ENCODE results near the gene MTHFR. TPM values are rescaled to one million over a fixed set of nuclear protein-coding genes. Genes with fewer than 3 reads are reported as not detected.
A peak's percentile ranks its signal among the peaks of the same experiment; 100 is the strongest.

Gene MTHFR
- total RNA-seq, 1 experiment from 2014 or later: 22.2 TPM

DNA sequence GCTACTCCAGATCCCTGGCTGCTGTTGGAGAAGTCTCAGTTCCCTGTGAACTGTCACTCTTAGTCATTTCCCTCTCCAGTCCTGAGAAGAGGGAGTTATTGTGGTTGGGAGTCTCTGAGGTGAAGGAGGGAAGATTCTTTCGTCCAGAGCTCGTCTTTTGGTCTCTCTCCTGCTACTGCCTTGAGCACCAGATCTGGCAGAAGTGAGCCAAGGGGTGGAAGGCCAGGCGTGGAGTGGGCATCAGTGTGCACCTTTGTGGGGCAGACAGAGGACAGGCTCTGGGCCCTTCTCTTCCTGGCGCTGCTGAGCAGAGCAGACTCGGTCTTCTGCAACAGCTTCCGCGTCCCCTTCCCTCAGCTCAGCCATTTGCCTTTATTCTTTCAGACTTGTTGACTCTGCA, 19.4 kb upstream of the MTHFR start:
- no peaks in the 10 kb centered on the region for H4K20me1 ChIP-seq (ENCODE audit: insufficient read depth)
- TF ChIP-seq, protein P1, sequence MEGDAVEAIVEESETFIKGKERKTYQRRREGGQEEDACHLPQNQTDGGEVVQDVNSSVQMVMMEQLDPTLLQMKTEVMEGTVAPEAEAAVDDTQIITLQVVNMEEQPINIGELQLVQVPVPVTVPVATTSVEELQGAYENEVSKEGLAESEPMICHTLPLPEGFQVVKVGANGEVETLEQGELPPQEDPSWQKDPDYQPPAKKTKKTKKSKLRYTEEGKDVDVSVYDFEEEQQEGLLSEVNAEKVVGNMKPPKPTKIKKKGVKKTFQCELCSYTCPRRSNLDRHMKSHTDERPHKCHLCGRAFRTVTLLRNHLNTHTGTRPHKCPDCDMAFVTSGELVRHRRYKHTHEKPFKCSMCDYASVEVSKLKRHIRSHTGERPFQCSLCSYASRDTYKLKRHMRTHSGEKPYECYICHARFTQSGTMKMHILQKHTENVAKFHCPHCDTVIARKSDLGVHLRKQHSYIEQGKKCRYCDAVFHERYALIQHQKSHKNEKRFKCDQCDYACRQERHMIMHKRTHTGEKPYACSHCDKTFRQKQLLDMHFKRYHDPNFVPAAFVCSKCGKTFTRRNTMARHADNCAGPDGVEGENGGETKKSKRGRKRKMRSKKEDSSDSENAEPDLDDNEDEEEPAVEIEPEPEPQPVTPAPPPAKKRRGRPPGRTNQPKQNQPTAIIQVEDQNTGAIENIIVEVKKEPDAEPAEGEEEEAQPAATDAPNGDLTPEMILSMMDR (conservative IDR thresholded peaks at IDR 0.05): no peak
- no peak for TF ChIP-seq EZH2 (IDR thresholded peaks at IDR 0.05; ENCODE audit: low read depth)
- no peak overlapping the region for H3K4me3 ChIP-seq
- peaks cover 4% of the 10 kb centered on the region; the same call in 1 of the 2 replicates for H3K36me3 ChIP-seq (ENCODE audit: low read depth)
- no peak overlapping the region for H3K4me2 ChIP-seq
- no peaks in the 10 kb centered on the region for H3K27me3 ChIP-seq (ENCODE audit: insufficient read depth, low read depth)
- H3F3A ChIP-seq (ENCODE audit: insufficient read depth, low read depth): peaks cover 24% of the 10 kb centered on the region
- no peaks in the 10 kb centered on the region for H3K9me3 ChIP-seq (ENCODE audit: insufficient read depth, low read depth)
- H3K79me2 ChIP-seq (ENCODE audit: low read depth): no peaks in the 10 kb centered on the region
- H3K9me2 ChIP-seq (ENCODE audit: insufficient read depth): no peaks in the 10 kb centered on the region
- CTCF ChIA-PET: no interaction called here
- H2AFZ ChIP-seq: no peak overlapping the region
- POLR2A ChIA-PET (ENCODE audit: unreplicated experiment): interaction anchor here (0.5 kb wide), 1 partner anchor 89 kb away, joined by 3 read pairs; the partner anchor contains the start of gene AGTRAP
- no peak for DNase-seq
- BruUV-seq (replicated peaks): no TSS peak
- H3K27ac ChIP-seq: no peak overlapping the region
- H3K4me1 ChIP-seq (replicated peaks; ENCODE audit: insufficient read depth): peaks cover 21% of the 10 kb centered on the region
- intact Hi-C loops (cut with micrococcal nuclease; ENCODE audit: unreplicated experiment): no loop called here

DNA sequence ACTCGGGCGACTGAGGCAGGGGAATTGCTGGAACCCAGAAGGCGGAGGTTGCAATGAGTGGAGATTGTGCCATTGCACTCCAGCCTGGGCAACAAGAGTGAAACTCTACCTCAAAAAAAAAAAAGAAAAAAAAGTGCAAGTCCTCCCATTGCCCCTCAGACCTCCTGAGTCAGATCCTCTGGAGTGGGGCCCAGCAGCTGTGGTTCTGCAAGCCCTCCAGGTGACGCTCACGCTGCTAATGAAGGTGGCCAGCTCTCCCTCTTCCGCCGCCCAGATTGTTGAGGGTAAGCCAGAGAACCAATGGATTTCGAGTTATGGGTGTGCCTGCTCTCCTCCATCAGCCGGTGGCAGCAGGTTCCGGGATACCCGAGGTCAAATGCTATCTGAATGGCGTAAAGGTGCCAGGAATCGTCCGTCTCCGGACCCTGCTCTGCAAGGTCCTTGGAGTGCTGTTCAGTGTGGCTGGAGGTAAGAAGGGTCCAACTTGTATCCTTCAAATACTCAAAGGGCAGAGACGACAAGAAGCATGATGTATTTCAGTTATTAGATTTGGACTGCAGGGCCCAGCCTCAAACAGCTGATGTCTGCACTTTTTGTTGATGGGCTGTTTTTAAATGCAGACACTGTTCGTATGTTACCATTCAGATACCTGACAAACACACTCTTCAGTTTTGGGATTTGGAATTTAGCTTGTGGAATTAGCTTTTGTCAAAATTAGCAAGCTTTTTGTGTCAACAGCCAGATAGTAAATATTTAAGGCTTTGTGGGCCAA, 17.8 kb upstream of the MTHFR start:
- H3F3A ChIP-seq (ENCODE audit: insufficient read depth, low read depth): peaks cover 30% of the 10 kb centered on the region
- no peak overlapping the region for H3K4me2 ChIP-seq
- POLR2A ChIA-PET (ENCODE audit: unreplicated experiment): no interaction called here
- peaks cover 21% of the 10 kb centered on the region for H3K4me1 ChIP-seq (replicated peaks; ENCODE audit: insufficient read depth)
- no peak for DNase-seq
- H3K27ac ChIP-seq: no peak overlapping the region
- CTCF ChIA-PET: no interaction called here
- no peak overlapping the region for H3K4me3 ChIP-seq
- BruUV-seq (replicated peaks): no TSS peak
- no peaks in the 10 kb centered on the region for H3K9me3 ChIP-seq (ENCODE audit: insufficient read depth, low read depth)
- no peaks in the 10 kb centered on the region for H3K27me3 ChIP-seq (ENCODE audit: insufficient read depth, low read depth)
- H3K79me2 ChIP-seq (ENCODE audit: low read depth): no peaks in the 10 kb centered on the region
- intact Hi-C loops (cut with micrococcal nuclease; ENCODE audit: unreplicated experiment): loop anchor here (5.0 kb wide), 2 partner anchors 36 to 86 kb away; partner anchors contain the start of gene AGTRAP
- H3K9me2 ChIP-seq (ENCODE audit: insufficient read depth): no peaks in the 10 kb centered on the region
- no peak overlapping the region for H2AFZ ChIP-seq
- no peaks in the 10 kb centered on the region for H4K20me1 ChIP-seq (ENCODE audit: insufficient read depth)
- peaks cover 4% of the 10 kb centered on the region; the same call in 1 of the 2 replicates for H3K36me3 ChIP-seq (ENCODE audit: low read depth)
- TF ChIP-seq EZH2 (IDR thresholded peaks at IDR 0.05; ENCODE audit: low read depth): no peak
- TF ChIP-seq, protein P1 (conservative IDR thresholded peaks at IDR 0.05): no peak

DNA sequence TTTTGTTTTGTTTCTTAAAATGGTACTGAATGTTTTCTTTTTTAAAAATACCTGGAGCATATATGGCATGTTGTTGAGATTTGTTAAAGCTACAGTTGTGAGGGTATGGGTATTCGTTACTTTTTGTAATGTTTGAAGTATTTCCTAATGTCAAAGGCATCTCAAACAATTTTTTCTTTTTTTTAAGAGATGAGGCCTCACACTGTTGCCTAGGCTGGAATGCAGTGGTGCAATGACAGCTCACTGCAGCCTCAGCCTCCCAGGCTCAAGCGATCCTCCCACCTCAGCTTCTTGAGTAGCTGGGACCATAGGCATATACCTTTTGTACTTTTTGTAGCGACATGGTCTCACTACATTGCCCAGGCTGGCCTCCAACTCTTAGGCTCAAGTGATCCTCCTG, 16.3 kb upstream of the MTHFR start:
- Histone ChIP-seq H3K4me3 (peak overlapping the region; percentile 26; the same call in 1 of the 2 replicates), H3K4me2 (peak overlapping the region; percentile 67), H3K9me3 (ENCODE audit: insufficient read depth, low read depth) (no peaks in the 10 kb centered on the region), H3K9me2 (ENCODE audit: insufficient read depth) (no peaks in the 10 kb centered on the region), H3F3A (ENCODE audit: insufficient read depth, low read depth) (peaks cover 30% of the 10 kb centered on the region), H3K27me3 (ENCODE audit: insufficient read depth, low read depth) (no peaks in the 10 kb centered on the region), H3K4me1 (replicated peaks; ENCODE audit: insufficient read depth) (peaks cover 21% of the 10 kb centered on the region), H3K79me2 (ENCODE audit: low read depth) (no peaks in the 10 kb centered on the region), H3K27ac (peak overlapping the region; percentile 85), H3K36me3 (ENCODE audit: low read depth) (peaks cover 4% of the 10 kb centered on the region; the same call in 1 of the 2 replicates), H2AFZ (no peak overlapping the region), H4K20me1 (ENCODE audit: insufficient read depth) (no peaks in the 10 kb centered on the region)
- intact Hi-C loops (cut with micrococcal nuclease; ENCODE audit: unreplicated experiment): loop anchor here (5.0 kb wide), 2 partner anchors 35 to 85 kb away; partner anchors contain the start of gene AGTRAP
- DNase-seq: no peak
- CTCF ChIA-PET: interaction anchor here (0.9 to 1.2 kb wide), 2 partner anchors 15 to 19 kb away, joined by 4 to 5 read pairs; no protein-coding TSS in a partner anchor
- POLR2A ChIA-PET (ENCODE audit: unreplicated experiment): interaction anchor here (0.6 to 1.0 kb wide), 9 partner anchors 12 to 663 kb away, joined by 3 to 9 read pairs (median 5); partner anchors contain the start of gene MIIP
- TF ChIP-seq, protein P1 (conservative IDR thresholded peaks at IDR 0.05): no peak
- TF ChIP-seq EZH2 (IDR thresholded peaks at IDR 0.05; ENCODE audit: low read depth): no peak
- BruUV-seq (replicated peaks): no TSS peak

Measured in PC-9 (cell line).